ENCODE data around the gene H19. TPM values are rescaled to one million over a fixed set of nuclear protein-coding genes. Genes with fewer than 3 reads are reported as not detected.

Gene H19
- total and polyA plus RNA-seq, 5 donors, result 279 to 813 (median 421) TPM

- Histone ChIP-seq H3K4me3 (ENCODE audit: low read length) (no peak overlapping the region), H3K9me3 (ENCODE audit: control insufficient read depth, low read length) (no peaks in the 10 kb centered on the region), H3K4me1 (ENCODE audit: control insufficient read depth, insufficient read depth, low read length) (no peaks in the 10 kb centered on the region), H3K27ac (ENCODE audit: low read length) (no peak overlapping the region), H3K27me3 (ENCODE audit: control insufficient read depth, insufficient read depth) (no peaks in the 10 kb centered on the region)
- ATAC-seq, result peak in 1 of 2 donors; percentile 28
- WGBS, result no CpG with 5 or more reads among the region's 19 CpGs
- no peak for DNase-seq
- intact Hi-C loops (cut with DNase I), result no loop called here
Observed at GRCh38 chr11:2002807-2003206, 5.2 kb upstream of the H19 start.

GRCh38 chr11:2002042-2002776, 4.6 kb upstream of the H19 start:
- no CpG with 5 or more reads among the region's 42 CpGs for WGBS

GRCh38 chr11:1998861-1999260, 1.2 kb upstream of the H19 start:
- WGBS, result no CpG with 5 or more reads among the region's 15 CpGs
- no peaks in the 10 kb centered on the region for H3K4me1 ChIP-seq (ENCODE audit: control insufficient read depth, insufficient read depth, low read length)
- intact Hi-C loops (cut with DNase I), result no loop called here
- H3K4me3 ChIP-seq (ENCODE audit: low read length), result no peak overlapping the region
- no peak overlapping the region for H3K27ac ChIP-seq (ENCODE audit: low read length)
- no peak for ATAC-seq
- H3K9me3 ChIP-seq (ENCODE audit: control insufficient read depth, low read length), result no peaks in the 10 kb centered on the region
- no peaks in the 10 kb centered on the region for H3K27me3 ChIP-seq (ENCODE audit: control insufficient read depth, insufficient read depth)
- no peak for DNase-seq

More at GRCh38 chr11:2002042-2002776, 4.6 kb upstream of the H19 start:
- no peak for ATAC-seq
- Histone ChIP-seq H3K27me3 (ENCODE audit: control insufficient read depth, insufficient read depth) (no peaks in the 10 kb centered on the region), H3K9me3 (ENCODE audit: control insufficient read depth, low read length) (no peaks in the 10 kb centered on the region), H3K4me1 (ENCODE audit: control insufficient read depth, insufficient read depth, low read length) (no peaks in the 10 kb centered on the region), H3K4me3 (ENCODE audit: low read length) (no peak overlapping the region), H3K27ac (ENCODE audit: low read length) (no peak overlapping the region)
- DNase-seq, result no peak
- intact Hi-C loops (cut with DNase I), result no loop called here

GRCh38 chr11:1998290-1998689, 648 bp upstream of the H19 start:
- no peak overlapping the region for H3K27ac ChIP-seq (ENCODE audit: low read length)
- ATAC-seq (peak; percentile 78 to 83), DNase-seq (no peak)
- no peak overlapping the region for H3K4me3 ChIP-seq (ENCODE audit: low read length)
- no peaks in the 10 kb centered on the region for H3K27me3 ChIP-seq (ENCODE audit: control insufficient read depth, insufficient read depth)
- H3K4me1 ChIP-seq (ENCODE audit: control insufficient read depth, insufficient read depth, low read length), result no peaks in the 10 kb centered on the region
- H3K9me3 ChIP-seq (ENCODE audit: control insufficient read depth, low read length), result no peaks in the 10 kb centered on the region
- intact Hi-C loops (cut with DNase I), result no loop called here
- WGBS, result no CpG with 5 or more reads among the region's 28 CpGs

GRCh38 chr11:1994121-1994520, 3.5 kb downstream of the H19 start:
- Histone ChIP-seq H3K4me3 (ENCODE audit: low read length) (no peak overlapping the region), H3K9me3 (ENCODE audit: control insufficient read depth, low read length) (no peaks in the 10 kb centered on the region), H3K27me3 (ENCODE audit: control insufficient read depth, insufficient read depth) (no peaks in the 10 kb centered on the region), H3K4me1 (ENCODE audit: control insufficient read depth, insufficient read depth, low read length) (no peaks in the 10 kb centered on the region), H3K27ac (ENCODE audit: low read length) (peak overlapping the region; percentile 52)
- ATAC-seq, result no peak
- peak in 2 of 3 donors; percentile 1 to 51 for DNase-seq
- WGBS, result 59% methylated on average over 7 of the region's 13 CpGs
- intact Hi-C loops (cut with DNase I), result no loop called here

GRCh38 chr11:1992111-1992510, 5.5 kb downstream of the H19 start:
- intact Hi-C loops (cut with DNase I), result no loop called here
- H3K4me1 ChIP-seq (ENCODE audit: control insufficient read depth, insufficient read depth, low read length), result no peaks in the 10 kb centered on the region
- ATAC-seq (no peak), DNase-seq (peak; percentile 4 to 46 (median 5))
- no peak overlapping the region for H3K27ac ChIP-seq (ENCODE audit: low read length)
- no peaks in the 10 kb centered on the region for H3K9me3 ChIP-seq (ENCODE audit: control insufficient read depth, low read length)
- no peaks in the 10 kb centered on the region for H3K27me3 ChIP-seq (ENCODE audit: control insufficient read depth, insufficient read depth)
- no peak overlapping the region for H3K4me3 ChIP-seq (ENCODE audit: low read length)
- 96% methylated on average over 14 of the region's 26 CpGs for WGBS

GRCh38 chr11:1990872-1991578, 6.6 kb downstream of the H19 start:
- no peak overlapping the region for H3K4me3 ChIP-seq (ENCODE audit: low read length)
- H3K4me1 ChIP-seq (ENCODE audit: control insufficient read depth, insufficient read depth, low read length), result no peaks in the 10 kb centered on the region
- DNase-seq (no peak), ATAC-seq (peak; percentile 45 to 46)
- H3K27me3 ChIP-seq (ENCODE audit: control insufficient read depth, insufficient read depth), result no peaks in the 10 kb centered on the region
- intact Hi-C loops (cut with DNase I), result no loop called here
- H3K27ac ChIP-seq (ENCODE audit: low read length), result no peak overlapping the region
- WGBS, result no CpG with 5 or more reads among the region's 29 CpGs
- H3K9me3 ChIP-seq (ENCODE audit: control insufficient read depth, low read length), result no peaks in the 10 kb centered on the region

GRCh38 chr11:1989953-1990352, 7.7 kb downstream of the H19 start:
- Histone ChIP-seq H3K4me1 (ENCODE audit: control insufficient read depth, insufficient read depth, low read length) (no peaks in the 10 kb centered on the region), H3K9me3 (ENCODE audit: control insufficient read depth, low read length) (no peaks in the 10 kb centered on the region), H3K4me3 (ENCODE audit: low read length) (no peak overlapping the region), H3K27me3 (ENCODE audit: control insufficient read depth, insufficient read depth) (no peaks in the 10 kb centered on the region), H3K27ac (ENCODE audit: low read length) (no peak overlapping the region)
- intact Hi-C loops (cut with DNase I), result no loop called here
- no CpG with 5 or more reads among the region's 15 CpGs for WGBS
- DNase-seq (no peak), ATAC-seq (no peak)

GRCh38 chr11:1988667-1989317, 8.8 kb downstream of the H19 start:
- ATAC-seq (peak in 1 of 2 donors; percentile 31), DNase-seq (peak in 2 of 3 donors; percentile 43)
- 77% methylated on average over 11 of the region's 24 CpGs for WGBS

GRCh38 chr11:1988174-1988573, 9.5 kb downstream of the H19 start:
- no peak for ATAC-seq
- no peak overlapping the region for H3K4me3 ChIP-seq (ENCODE audit: low read length)

More at GRCh38 chr11:1988667-1989317, 8.8 kb downstream of the H19 start:
- intact Hi-C loops (cut with DNase I), result no loop called here
- Histone ChIP-seq H3K27ac (ENCODE audit: low read length) (no peak overlapping the region), H3K9me3 (ENCODE audit: control insufficient read depth, low read length) (no peaks in the 10 kb centered on the region), H3K4me3 (ENCODE audit: low read length) (no peak overlapping the region), H3K4me1 (ENCODE audit: control insufficient read depth, insufficient read depth, low read length) (no peaks in the 10 kb centered on the region), H3K27me3 (ENCODE audit: control insufficient read depth, insufficient read depth) (no peaks in the 10 kb centered on the region)

GRCh38 chr11:1987024-1987423, 10.6 kb downstream of the H19 start:
- intact Hi-C loops (cut with DNase I), result no loop called here
- WGBS, result no CpG with 5 or more reads among the region's 6 CpGs
- H3K9me3 ChIP-seq (ENCODE audit: control insufficient read depth, low read length), result no peaks in the 10 kb centered on the region
- no peak overlapping the region for H3K27ac ChIP-seq (ENCODE audit: low read length)
- DNase-seq (no peak), ATAC-seq (no peak)
- no peaks in the 10 kb centered on the region for H3K4me1 ChIP-seq (ENCODE audit: control insufficient read depth, insufficient read depth, low read length)
- H3K27me3 ChIP-seq (ENCODE audit: control insufficient read depth, insufficient read depth), result no peaks in the 10 kb centered on the region
- no peak overlapping the region for H3K4me3 ChIP-seq (ENCODE audit: low read length)

More at GRCh38 chr11:1988174-1988573, 9.5 kb downstream of the H19 start:
- WGBS, result no CpG with 5 or more reads among the region's 11 CpGs
- no peaks in the 10 kb centered on the region for H3K4me1 ChIP-seq (ENCODE audit: control insufficient read depth, insufficient read depth, low read length)
- H3K9me3 ChIP-seq (ENCODE audit: control insufficient read depth, low read length), result no peaks in the 10 kb centered on the region
- intact Hi-C loops (cut with DNase I), result no loop called here
- no peaks in the 10 kb centered on the region for H3K27me3 ChIP-seq (ENCODE audit: control insufficient read depth, insufficient read depth)
- no peak overlapping the region for H3K27ac ChIP-seq (ENCODE audit: low read length)
- no peak for DNase-seq
